Measurements from ENCODE around the gene TMEM179.

Gene TMEM179

GRCh38 chr14:104541905-104542465 lies 62.6 kb downstream of the TMEM179 start:
- no peak for DNase-seq
